Stromal cell of bone marrow (primary cell): Measurements from ENCODE around the gene PEAR1.

ENCODE experiments used
- DNase-seq: peaks from one replicate; pipeline ENCODE4 v3.0.0-alpha.2; 2012; ENCODE audit warnings: low read depth

Gene PEAR1

GRCh38 chr1:156963621-156964020 is 70.1 kb downstream of the PEAR1 start:
- DNase-seq = no peak

- DNase-seq = peak; percentile 24
Observed at GRCh38 chr1:156964441-156964840, 70.9 kb downstream of the PEAR1 start.
